ENCODE measurements around the gene NMBR. TPM values are rescaled to one million over a fixed set of nuclear protein-coding genes. Genes with fewer than 3 reads are reported as not detected.

NMBR gene
- total RNA-seq, 1 experiment from 2014 or later, result not detected

GRCh38 chr6:142058551-142059290 lies 88.2 kb downstream of the NMBR start:
- WGBS (ENCODE audit: extremely low coverage, insufficient read length, low lambda C conversion rate), result no CpG with 5 or more reads among the region's 3 CpGs
- Histone ChIP-seq H3K23me2 (ENCODE audit: insufficient read length, low read depth, low read length, poor library complexity, severe bottlenecking) (no peaks in the 10 kb centered on the region), H3K56ac (ENCODE audit: insufficient read length, low read depth, low read length) (no peak overlapping the region), H3K79me1 (ENCODE audit: insufficient read depth, low read depth, low read length, poor library complexity, severe bottlenecking) (no peaks in the 10 kb centered on the region), H3K79me2 (ENCODE audit: insufficient read depth, low read length) (no peaks in the 10 kb centered on the region), H3K4ac (ENCODE audit: low read depth, low read length) (no peak overlapping the region), H3K14ac (ENCODE audit: insufficient read depth, low read length) (no peak overlapping the region), H3K9ac (ENCODE audit: extremely low read depth, insufficient read length, low read length) (no peak overlapping the region), H4K91ac (ENCODE audit: insufficient read length, low read depth, low read length) (no peak overlapping the region), H3K23ac (ENCODE audit: insufficient read length, low read depth, low read length) (no peak overlapping the region), H2BK20ac (ENCODE audit: low read depth, low read length, poor library complexity, severe bottlenecking) (no peak overlapping the region), H3T11ph (ENCODE audit: low read length) (no peak overlapping the region), H2BK120ac (ENCODE audit: low read depth, low read length, poor library complexity, severe bottlenecking) (no peak overlapping the region), H3K4me1 (ENCODE audit: insufficient read depth, low read length) (no peaks in the 10 kb centered on the region), H3K18ac (ENCODE audit: insufficient read length, low read depth, low read length) (no peak overlapping the region), H2AFZ (ENCODE audit: low read length) (no peak overlapping the region), H2BK12ac (ENCODE audit: insufficient read length, low read depth, low read length) (no peak overlapping the region), H4K8ac (replicated peaks; ENCODE audit: insufficient read length, low read depth, low read length) (no peak overlapping the region), H3K4me2 (ENCODE audit: insufficient read depth, insufficient read length, low read length) (no peak overlapping the region), H3K9me3 (ENCODE audit: control insufficient read depth, low read depth, low read length) (no peaks in the 10 kb centered on the region), H4K20me1 (ENCODE audit: control insufficient read depth, insufficient read depth, insufficient read length) (no peaks in the 10 kb centered on the region), H2BK15ac (ENCODE audit: low read depth, low read length) (no peak overlapping the region), H4K5ac (ENCODE audit: insufficient read length, low read depth, low read length) (no peak overlapping the region), H3K27me3 (ENCODE audit: insufficient read depth, low read length) (no peaks in the 10 kb centered on the region), H2BK5ac (ENCODE audit: insufficient read length, low read length) (no peak overlapping the region), H2AK5ac (ENCODE audit: insufficient read length, low read length) (no peak overlapping the region), H3K27ac (ENCODE audit: insufficient read length, low read depth, low read length) (no peak overlapping the region)
- Mint-ChIP-seq H3K36me3 (ENCODE audit: insufficient read depth in 1 of 3, low read depth in 3 of 3) (no peaks in the 10 kb centered on the region), H3K4me3 (no peak overlapping the region), H3K4me1 (peaks cover 6 to 9% of the 10 kb centered on the region in 2 experiments), H3K9me3 (no peaks in the 10 kb centered on the region), H3K27me3 (ENCODE audit: low read depth) (no peaks in the 10 kb centered on the region), H3K27ac (no peak overlapping the region)
- no peak for TF ChIP-seq CTCF (conservative IDR thresholded peaks at IDR 0.05)
- DNase-seq, result no peak

Data from H9 (cell line).